Activated CD4-positive, alpha-beta T cell treated with anti-CD3 and anti-CD28 coated beads, Interleukin-10, Interleukin-2, amounts not matched to agents 100 ng/mL and 50 ng/mL, durations not matched to agents 16 hours and 8 hours (primary cell): ENCODE results near the gene MRPS11.
"Not testable (repeated sequence)": the region's sequence is repeated elsewhere in the genome, so short reads cannot be mapped to it uniquely, and the experiment has no call there.

ENCODE experiments used
- DNase-seq: peaks from one replicate; pipeline ENCODE4 v3.0.0-alpha.2; 2020

The MRPS11 gene

DNA sequence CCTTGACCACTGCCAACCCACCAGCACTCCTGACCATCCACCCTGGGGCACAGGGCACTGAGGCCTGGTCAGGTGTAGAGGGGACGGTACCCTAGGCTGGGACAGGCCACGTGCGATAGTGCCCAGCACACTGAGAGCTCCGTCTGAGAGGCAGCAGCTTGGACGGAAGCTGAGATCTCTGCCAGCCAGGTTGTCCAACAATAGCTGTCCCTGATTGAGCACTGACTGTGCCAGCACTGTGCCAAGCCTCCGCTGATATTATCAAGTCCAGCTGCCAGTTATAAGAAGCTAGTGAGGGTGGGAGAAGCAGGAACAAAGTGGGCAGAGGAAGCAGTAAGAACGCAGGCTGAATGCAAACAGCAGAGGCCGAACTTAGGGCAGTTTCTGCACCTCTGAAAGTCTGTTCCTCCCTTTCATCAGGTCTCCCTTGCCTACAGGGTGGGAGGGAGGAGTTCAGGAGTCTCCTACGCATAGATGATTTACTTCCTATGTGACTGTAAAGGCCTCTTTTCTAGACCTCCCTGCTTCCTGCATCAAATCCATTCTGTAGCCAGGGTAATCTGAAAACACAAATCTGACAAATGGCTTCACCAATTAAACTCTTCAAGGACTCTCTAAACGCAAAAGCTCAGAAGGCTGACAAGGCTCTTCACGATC, 29.7 kb downstream of the MRPS11 start:
- no peak for DNase-seq

DNA sequence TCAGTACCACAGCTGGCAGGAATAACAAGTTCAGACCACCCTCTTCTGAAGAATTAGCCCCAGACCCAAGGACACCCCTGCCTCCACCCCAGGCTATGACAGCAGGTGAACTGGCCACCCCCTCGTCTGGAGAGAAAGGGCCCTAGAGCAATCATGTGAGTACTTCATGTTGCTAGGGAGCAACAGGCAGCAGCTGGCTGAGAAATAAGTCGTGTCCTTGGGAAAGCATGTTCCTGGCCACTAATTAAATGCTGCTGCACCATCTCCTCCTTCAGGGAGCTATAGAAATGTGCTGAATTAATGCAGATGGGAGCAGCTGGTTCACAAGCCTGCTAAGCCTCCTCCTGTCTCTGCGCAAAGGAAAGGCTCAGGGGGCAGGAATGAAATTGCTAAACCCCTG, 31.5 kb downstream of the MRPS11 start:
- DNase-seq = no peak

DNA sequence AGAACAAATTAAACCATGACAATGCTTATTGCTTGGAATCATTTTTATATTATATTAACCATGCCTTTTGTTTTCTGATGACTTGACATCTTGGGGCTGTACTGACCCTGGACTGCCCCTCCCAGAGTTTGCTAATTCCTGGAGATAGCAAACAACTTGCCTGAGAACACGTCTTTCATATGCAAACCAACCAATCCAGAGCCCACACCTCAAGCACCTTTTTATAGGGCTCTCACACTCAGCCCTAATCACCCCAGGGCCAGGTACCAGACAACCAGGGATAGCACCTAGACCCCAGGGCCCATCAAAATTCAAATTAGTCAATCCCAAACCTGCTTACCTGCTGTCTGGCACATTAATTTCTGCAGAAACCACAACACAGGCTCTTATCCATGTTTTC, 36.9 kb downstream of the MRPS11 start:
- DNase-seq = no peak

DNA sequence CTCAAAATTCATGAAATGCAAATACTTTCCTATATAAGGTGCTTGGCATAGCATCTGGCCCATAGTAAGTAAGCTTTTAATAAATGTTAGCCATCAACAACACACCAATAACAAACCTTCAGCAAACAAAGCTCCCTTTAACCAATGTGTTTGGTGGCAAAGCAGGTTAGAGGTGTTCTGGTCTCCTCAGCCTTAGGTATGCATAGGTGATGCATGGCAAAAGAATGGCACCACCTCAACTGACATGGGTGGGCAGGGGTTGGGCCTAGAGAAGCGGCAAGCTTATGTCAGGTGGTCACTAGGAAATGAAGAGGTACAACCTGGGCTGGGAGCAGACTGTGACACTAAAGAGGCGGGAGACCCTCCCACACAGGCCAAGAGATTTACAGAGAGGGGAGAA, 38.2 kb downstream of the MRPS11 start:
- no peak for DNase-seq

DNA sequence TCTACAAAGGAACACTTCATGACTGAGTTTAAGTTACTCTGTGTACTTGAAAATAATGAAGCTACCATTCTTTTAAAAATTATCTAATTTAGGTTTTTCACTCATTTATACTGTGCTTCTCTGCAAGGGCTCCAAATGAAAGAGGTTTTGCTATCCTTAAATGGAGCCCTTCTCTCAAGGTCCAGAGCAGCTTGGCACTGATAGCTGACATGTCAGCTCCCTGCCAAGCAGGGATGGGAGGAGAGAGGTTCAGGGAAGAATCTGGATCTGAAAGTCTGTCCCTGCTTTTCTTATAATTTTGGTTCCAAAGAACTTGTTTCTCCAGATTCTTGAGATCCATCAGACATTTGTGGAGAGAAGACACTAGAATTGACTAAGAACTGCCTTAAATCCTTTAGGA, 39.1 kb downstream of the MRPS11 start:
- DNase-seq = no peak

DNA sequence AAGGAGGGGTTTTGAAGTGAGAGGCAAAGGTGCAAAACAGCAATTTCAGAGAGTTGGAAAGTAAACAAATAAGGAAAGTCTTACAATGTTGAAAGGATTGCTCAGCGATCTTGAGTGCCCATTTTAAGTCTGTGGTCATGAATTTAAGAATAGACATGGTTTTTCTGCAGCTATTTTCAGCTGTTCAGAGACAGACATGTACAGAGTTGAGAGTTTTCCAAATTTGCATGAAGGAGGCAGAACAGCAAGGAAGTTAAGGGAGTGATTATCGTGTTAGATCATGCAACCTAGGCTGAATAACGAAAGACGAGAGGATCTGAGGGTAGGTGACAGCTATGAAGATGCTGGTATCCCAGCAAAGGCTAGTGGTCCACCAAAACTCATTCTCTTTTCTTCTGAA, 41.8 kb downstream of the MRPS11 start:
- DNase-seq = no peak

DNA sequence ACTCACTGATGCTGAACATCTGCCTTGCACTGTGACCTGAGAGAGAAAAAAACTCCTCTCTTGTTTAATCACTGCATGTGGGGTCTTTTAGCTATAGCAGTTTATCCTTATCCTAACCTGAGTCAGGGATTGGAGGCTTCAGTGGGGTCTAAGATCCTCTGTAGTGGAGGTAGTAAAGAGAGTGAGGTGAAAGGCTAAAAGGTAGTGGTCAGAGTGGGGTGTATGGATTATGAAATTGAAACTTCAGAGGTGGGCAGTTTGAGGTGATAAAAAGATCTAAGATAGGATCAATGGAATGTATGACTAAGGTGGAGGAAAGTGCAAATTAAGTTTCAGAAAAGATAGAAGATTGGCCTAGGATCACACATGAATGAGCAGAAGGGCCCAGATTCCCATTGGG, 42.5 kb downstream of the MRPS11 start:
- DNase-seq = no peak

DNA sequence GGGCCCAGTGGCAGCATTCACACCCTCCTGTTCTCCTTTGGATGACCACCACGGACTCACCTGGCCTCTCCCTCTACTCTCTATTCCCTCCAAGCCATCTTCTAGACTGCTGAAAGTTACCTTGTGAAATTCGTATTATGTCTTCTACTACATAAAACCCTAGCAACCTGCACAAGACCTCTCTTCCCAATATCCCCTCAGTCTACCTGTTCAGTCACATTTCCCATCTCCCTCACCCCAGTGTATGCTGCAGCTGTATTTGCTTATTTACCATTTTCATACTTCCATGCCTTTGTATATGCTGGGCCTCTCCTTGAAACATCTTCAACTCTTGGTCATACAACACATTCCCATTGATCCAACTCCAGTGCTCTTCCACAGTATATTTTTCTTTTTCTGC, 43.7 kb downstream of the MRPS11 start:
- DNase-seq = no peak

DNA sequence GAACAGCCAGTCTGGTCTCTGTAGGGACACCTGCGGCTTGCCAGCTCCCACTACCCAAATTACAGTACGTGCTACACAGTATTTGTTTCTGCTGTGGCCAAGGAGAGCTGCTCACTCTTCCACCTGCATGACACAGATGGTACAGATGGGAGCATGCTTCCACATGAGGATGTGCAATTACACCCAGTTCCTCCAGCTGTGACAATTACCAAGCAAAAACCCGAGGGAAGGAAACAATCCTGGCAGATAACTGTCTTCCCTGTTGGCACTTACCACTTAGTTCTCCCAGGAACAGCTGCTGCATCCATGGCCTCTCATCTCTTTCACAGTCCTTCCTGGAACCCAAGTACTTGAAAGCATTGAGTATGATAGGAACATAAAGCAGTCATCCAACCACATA, 44.6 kb downstream of the MRPS11 start:
- DNase-seq = no peak

DNA sequence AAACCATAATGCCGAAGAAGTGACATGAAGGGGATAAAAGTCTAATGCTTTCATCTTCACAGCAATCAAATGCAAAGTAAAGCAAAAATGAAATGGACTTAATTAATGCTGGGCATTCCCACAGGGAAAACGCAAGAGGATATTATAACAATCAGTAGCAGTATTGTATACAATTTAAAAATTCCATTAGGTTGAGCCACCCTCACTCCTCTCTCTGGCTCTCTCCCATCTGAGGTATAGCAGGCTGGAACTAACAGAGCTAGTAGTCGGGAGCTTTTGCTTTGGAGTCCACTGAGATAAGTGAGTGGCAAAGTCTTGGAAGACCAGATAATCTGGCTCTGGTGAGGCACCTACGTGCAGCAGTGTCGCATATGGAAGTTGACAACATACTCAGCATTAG, 45.1 kb downstream of the MRPS11 start:
- DNase-seq = no peak

DNA sequence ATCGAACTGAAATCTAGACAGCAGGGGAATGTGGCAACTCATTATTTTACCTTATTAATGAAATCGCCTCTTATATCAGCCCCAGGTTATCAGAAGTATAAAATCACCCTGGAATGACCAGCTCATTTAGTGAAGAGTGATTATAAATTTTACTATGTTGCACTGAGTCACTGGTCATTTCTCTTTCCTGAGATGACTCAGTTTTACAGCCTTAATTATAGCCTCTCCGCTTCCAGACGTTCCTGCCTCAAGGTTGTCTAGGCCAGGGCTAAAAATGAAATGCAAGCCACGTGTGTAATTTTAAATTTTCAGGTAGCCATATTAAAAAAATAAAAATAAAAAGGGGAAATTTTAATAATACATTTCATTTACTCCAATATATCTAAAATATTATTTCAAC, 45.7 kb downstream of the MRPS11 start:
- no peak for DNase-seq

DNA sequence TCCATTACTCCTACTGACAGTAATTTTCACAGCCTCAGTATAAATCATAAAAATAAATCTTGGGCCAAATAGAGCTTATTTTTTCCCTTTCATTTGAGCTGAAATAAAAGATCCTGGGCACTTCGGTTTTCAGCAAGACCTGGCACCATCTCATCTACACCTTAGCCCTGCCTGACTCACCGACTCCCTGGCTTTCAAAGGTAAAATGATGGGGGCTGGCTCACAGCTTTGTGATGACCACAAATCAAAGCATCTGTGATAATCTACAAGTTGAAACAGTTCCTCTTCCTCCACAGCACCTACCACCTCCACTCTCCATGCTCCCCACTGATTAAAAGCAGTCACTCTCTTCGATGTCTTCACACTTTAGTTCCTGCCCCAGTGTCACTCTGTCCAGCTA, 51.4 kb downstream of the MRPS11 start:
- DNase-seq = no peak

DNA sequence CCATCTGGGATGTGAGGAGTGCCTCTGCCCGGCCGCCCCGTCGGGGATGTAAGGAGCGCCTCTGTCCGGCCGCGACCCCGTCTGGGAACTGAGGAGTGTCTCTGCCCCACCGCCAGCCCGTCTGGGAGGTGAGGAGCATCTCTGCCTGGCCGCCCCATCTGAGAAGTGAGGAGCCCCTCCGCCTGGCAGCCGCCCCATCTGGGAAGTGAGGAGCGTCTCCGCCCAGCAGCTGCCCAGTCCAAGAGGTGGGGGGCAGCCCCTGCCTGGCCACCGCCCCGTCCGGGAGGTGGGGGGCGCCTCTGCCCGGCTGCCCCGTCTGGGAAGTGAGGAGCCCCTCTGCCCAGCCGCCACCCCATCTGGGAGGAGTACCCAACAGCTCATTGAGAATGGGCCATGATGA, 56.6 kb downstream of the MRPS11 start:
- DNase-seq = not testable (repeated sequence)

DNA sequence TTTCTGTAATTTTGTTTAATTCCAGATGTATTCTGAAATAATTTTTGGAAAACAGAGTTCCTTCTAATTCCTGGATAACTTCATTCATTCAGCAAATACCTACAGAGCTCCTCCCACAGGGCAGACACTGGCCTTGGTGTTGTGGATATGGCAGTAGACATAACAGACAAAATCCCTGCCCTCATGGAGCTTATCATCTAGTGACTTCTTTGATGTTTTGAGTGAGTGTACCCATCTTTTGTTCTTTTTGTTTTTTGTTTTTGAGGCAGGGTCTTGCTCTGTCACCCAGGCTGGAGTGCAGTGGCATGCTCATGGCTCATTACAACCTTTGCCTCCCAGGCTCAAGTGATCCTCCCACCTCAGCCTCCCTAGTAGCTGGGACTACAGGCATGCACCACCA, 57.9 kb downstream of the MRPS11 start:
- no peak for DNase-seq

DNA sequence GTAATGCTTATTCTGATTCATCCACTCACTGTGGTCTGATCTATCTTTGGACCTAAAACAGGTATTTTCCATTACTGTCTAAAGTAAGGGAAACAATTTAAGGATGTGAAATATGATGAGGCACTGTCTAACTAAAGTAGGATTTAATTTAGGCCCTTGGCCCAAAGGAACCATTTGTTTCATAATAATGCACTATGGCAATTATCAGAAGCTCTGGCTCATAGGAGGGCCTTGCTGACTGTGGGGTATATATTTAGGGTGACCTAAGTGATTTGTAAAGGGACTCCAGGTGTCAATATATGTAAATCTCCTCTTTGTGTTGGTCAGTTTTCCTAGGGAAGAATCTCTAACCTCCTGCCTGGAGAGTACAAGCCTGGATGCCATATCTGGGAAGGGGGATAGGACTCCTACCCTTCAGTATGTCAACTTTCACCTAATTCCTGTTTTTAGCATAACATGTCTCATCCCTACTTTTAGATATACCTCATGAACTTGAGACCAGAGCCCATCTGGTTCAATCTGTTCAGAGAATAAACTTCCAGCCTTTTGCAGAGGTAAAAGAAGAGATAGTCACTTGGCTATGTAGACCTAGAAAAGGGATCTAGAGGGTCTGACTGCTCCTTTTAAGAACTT, 58.9 kb downstream of the MRPS11 start:
- no peak for DNase-seq

DNA sequence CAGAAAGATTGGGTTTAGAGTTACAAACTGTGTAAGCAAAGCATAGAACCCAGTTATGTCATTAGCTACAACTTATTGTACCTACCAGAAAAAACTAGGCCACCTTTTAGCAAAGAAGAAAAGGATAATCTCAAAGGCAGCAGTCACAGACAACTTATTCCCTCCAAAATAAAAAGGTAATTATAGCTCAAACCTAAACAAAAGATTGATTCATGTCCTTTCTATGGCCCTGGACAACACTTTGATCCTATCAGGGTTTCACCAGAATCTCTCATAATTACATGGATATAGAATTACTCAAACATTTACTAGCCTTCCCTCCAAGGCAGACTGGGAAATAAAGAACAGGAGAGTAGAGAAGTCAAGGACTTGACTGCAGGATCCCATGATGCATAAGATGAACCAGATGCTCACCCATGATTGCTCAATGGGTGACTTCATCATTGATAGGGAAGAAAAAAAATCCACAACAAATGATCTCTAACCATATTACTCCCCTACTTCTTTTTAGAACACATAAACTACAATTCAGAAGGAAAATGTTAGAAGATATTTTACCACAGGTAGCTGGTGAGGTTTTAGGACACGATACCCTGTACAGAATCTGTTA, 61.6 kb downstream of the MRPS11 start:
- DNase-seq = no peak
